B cell (primary cell): ENCODE measurements around the gene CXCL8. TPM values are rescaled to one million over a fixed set of nuclear protein-coding genes. Genes with fewer than 3 reads are reported as not detected.

ENCODE experiments used
- ATAC-seq: fragments of 200-7000 bp; cut with Tn5 transposase; one replicate; pipeline ENCODE4 v1.10.0; 2021; ENCODE audit warnings: low read depth, mild to moderate bottlenecking, moderate number of reproducible peaks, moderate library complexity
- CTCF ChIA-PET: fragments of 350-600 bp; sonication (Branson Sonifier 250); formaldehyde crosslinking; loops from one replicate; lab custom pipeline; 2021; ENCODE audit warnings: antibody characterized with exemption, inconsistent platforms; lab: Charles Lee
- POLR2A ChIA-PET: fragments of 350-600 bp; sonication (Branson Sonifier 250); formaldehyde crosslinking; loops from one replicate; lab custom pipeline; 2021; ENCODE audit warnings: antibody characterized with exemption; lab: Charles Lee
- DNase-seq: peaks from one replicate; pipeline ENCODE4 v3.0.0; 2013
- H2AFZ ChIP-seq: 2 replicates; pipeline ENCODE4 v1.6.1; 2012; ENCODE audit warnings: mild to moderate bottlenecking, low read depth, low read length; ENCODE audit not compliant: insufficient read depth, poor library complexity, severe bottlenecking
- H3K27ac ChIP-seq, 2 donors: 1 replicate in 1 of 2; 2 replicates in 1 of 2; pipeline ENCODE4 v1.5.1; 2012 to 2013; ENCODE audit warnings: low read length in 2 of 2, mild to moderate bottlenecking in 2 of 2, moderate library complexity in 1 of 2
- H3K27me3 ChIP-seq, 4 experiments: fragments of 200-600 bp in 1 of 4; sonication (generic) in 1 of 4; replicated peaks in 1 of 4; 1 replicate in 2 of 4; 2 replicates in 2 of 4; pipeline versions ENCODE4 v1.6.1 to v1.7.0; 2013 to 2016; ENCODE audit warnings: low read length in 3 of 4, mild to moderate bottlenecking in 2 of 4, mixed read lengths in 1 of 4, moderate library complexity in 1 of 4; ENCODE audit not compliant: insufficient read depth in 4 of 4, control insufficient read depth in 3 of 4; ENCODE audit errors: control extremely low read depth in 1 of 4
- H3K36me3 ChIP-seq, 2 experiments: replicated peaks in 1 of 2; 1 replicate in 1 of 2; 2 replicates in 1 of 2; pipeline versions ENCODE4 v1.6.1 to v1.7.1; 2013; ENCODE audit warnings: low read length in 1 of 2; ENCODE audit not compliant: insufficient read depth in 2 of 2, control insufficient read depth in 1 of 2; ENCODE audit errors: control extremely low read depth in 1 of 2, extremely low read depth in 1 of 2
- H3K4me1 ChIP-seq, 2 donors: fragments of 200-600 bp in 1 of 2; sonication (generic) in 1 of 2; 1 replicate in 1 of 2; 2 replicates in 1 of 2; pipeline versions ENCODE4 v1.5.1 to v1.6.1; 2013 to 2017; ENCODE audit warnings: low read length in 2 of 2; ENCODE audit not compliant: control insufficient read depth in 2 of 2, insufficient read depth in 2 of 2
- H3K4me2 ChIP-seq: replicated peaks from 2 replicates; pipeline ENCODE3; 2012; ENCODE audit warnings: mild to moderate bottlenecking, low read depth, low read length; ENCODE audit not compliant: poor library complexity, severe bottlenecking
- H3K4me3 ChIP-seq, 5 experiments: fragments of 200-600 bp in 1 of 5; sonication (generic) in 1 of 5; 1 replicate in 3 of 5; 2 replicates in 2 of 5; pipeline versions ENCODE4 v1.5.1 to v1.7.0; 2011 to 2016; ENCODE audit warnings: low read length in 4 of 5, mild to moderate bottlenecking in 4 of 5, low read depth in 2 of 5, control low read depth in 1 of 5, moderate library complexity in 1 of 5; ENCODE audit not compliant: insufficient read depth in 1 of 5; ENCODE audit errors: control extremely low read depth in 1 of 5, extremely low read depth in 1 of 5
- H3K79me2 ChIP-seq: fragments of 200-600 bp; sonication (generic); one replicate; pipeline ENCODE4 v1.6.0; 2016; ENCODE audit warnings: low read length; ENCODE audit not compliant: control insufficient read depth, insufficient read depth
- H3K9ac ChIP-seq: fragments of 200-600 bp; sonication (generic); 2 replicates; pipeline ENCODE4 v1.6.1; 2017; ENCODE audit warnings: mild to moderate bottlenecking, low read length, moderate library complexity
- H3K9me3 ChIP-seq, 3 donors: one replicate each; pipeline versions ENCODE4 v1.6.1 to v1.7.1; 2013; ENCODE audit warnings: low read length in 2 of 3; ENCODE audit not compliant: control insufficient read depth in 2 of 3, insufficient read depth in 1 of 3; ENCODE audit errors: control extremely low read depth in 1 of 3
- H4K20me1 ChIP-seq: 2 replicates; pipeline ENCODE4 v1.6.0; 2012; ENCODE audit warnings: mild to moderate bottlenecking, low read length; ENCODE audit not compliant: insufficient read depth, control insufficient read depth, poor library complexity, severe bottlenecking
- H3K27ac Mint-ChIP-seq: one replicate; pipeline ENCODE4 v1.8.0; 2021; ENCODE audit warnings: mixed read lengths
- H3K27me3 Mint-ChIP-seq: one replicate; pipeline ENCODE4 v1.8.0; 2021; ENCODE audit warnings: mixed read lengths
- H3K4me1 Mint-ChIP-seq: one replicate; pipeline ENCODE4 v1.8.0; 2021; ENCODE audit warnings: mixed read lengths
- H3K4me3 Mint-ChIP-seq: one replicate; pipeline ENCODE4 v1.8.0; 2021; ENCODE audit warnings: mixed read lengths
- H3K9me3 Mint-ChIP-seq: one replicate; pipeline ENCODE4 v1.8.0; 2022; ENCODE audit warnings: mixed read lengths; ENCODE audit not compliant: insufficient read depth
- CTCF ChIP-seq: fragments of 200-600 bp; IDR thresholded peaks from one replicate; pipeline ENCODE4 v1.8.0; 2022; ENCODE audit warnings: antibody characterized with exemption, mild to moderate bottlenecking
- EZH2 ChIP-seq: IDR thresholded peaks from 2 replicates; pipeline ENCODE4 v1.6.1; 2012; ENCODE audit warnings: borderline replicate concordance, low read depth, mild to moderate bottlenecking, moderate library complexity, low read length; ENCODE audit not compliant: insufficient read depth, poor library complexity, severe bottlenecking
- WGBS: methylation state at CpG from one replicate; pipeline ENCODE4 v1.1.5; 2013; ENCODE audit warnings: missing lambda C conversion rate; ENCODE audit not compliant: insufficient coverage; 5-methylcytosine and 5-hydroxymethylcytosine counted together
- intact Hi-C: fragments of 100-400 bp; cut with micrococcal nuclease; formaldehyde crosslinking; loops from one replicate; pipeline ENCODE4 v1.10.0; 2022
- polyA plus RNA-seq: library from polyadenylated mRNA; depleted of rRNA; stranded (reverse); fragments of >200 nt; gene quantifications from 2 replicates; pipeline ENCODE4 v1.2.3, GENCODE V29; 2012
- total RNA-seq, 2 donors: library from RNA; stranded (reverse); fragments of 120-200 nt in 1 of 2; gene quantifications; 1 replicate in 1 of 2; 2 replicates in 1 of 2; pipeline versions ENCODE4 v1.2.3 to v1.2.4, GENCODE V29; 2013 to 2022

CXCL8 gene
- total and polyA plus RNA-seq, 2 donors (not counting 1 experiment from before 2014, with no cell fraction given), result 0.32 to 7.5 TPM

- no peak overlapping the region for H3K27ac Mint-ChIP-seq
- no CpG with 5 or more reads among the region's 3 CpGs for whole genome bisulfite sequencing
- Histone ChIP-seq H3K27me3 (no peaks in the 10 kb centered on the region), H3K9me3 (no peaks in the 10 kb centered on the region), H3K79me2 (no peaks in the 10 kb centered on the region), H2AFZ (no peak overlapping the region), H3K4me1 (no peaks in the 10 kb centered on the region), H3K4me3 (no peak overlapping the region), H3K4me2 (no peak overlapping the region), H3K36me3 (no peaks in the 10 kb centered on the region), H3K27ac (no peak overlapping the region), H3K9ac (no peak overlapping the region), H4K20me1 (no peaks in the 10 kb centered on the region)
- peaks cover 5% of the 10 kb centered on the region for H3K27me3 Mint-ChIP-seq
- TF ChIP-seq EZH2, result no peak
- no peaks in the 10 kb centered on the region for H3K4me1 Mint-ChIP-seq
- no peak for DNase-seq
- POLR2A ChIA-PET, result no interaction called here
- intact Hi-C loops, result no loop called here
- CTCF ChIA-PET, result interaction anchor here (0.6 kb wide), 1 partner anchor 17 kb away, joined by 5 read pairs; no protein-coding TSS in a partner anchor
- no peak for ATAC-seq
- H3K9me3 Mint-ChIP-seq, result no peaks in the 10 kb centered on the region
- no peak overlapping the region for H3K4me3 Mint-ChIP-seq
Measured at GRCh38 chr4:73743795-73744194, 3.4 kb downstream of the CXCL8 start.

GRCh38 chr4:73744203-73744602 lies 3.8 kb downstream of the CXCL8 start:
- no peak for ATAC-seq
- Histone ChIP-seq H3K4me1 (no peaks in the 10 kb centered on the region), H3K9ac (no peak overlapping the region), H3K9me3 (no peaks in the 10 kb centered on the region), H3K4me3 (no peak overlapping the region), H3K27ac (no peak overlapping the region), H3K4me2 (no peak overlapping the region), H3K27me3 (no peaks in the 10 kb centered on the region), H3K79me2 (no peaks in the 10 kb centered on the region), H3K36me3 (no peaks in the 10 kb centered on the region), H2AFZ (no peak overlapping the region), H4K20me1 (no peaks in the 10 kb centered on the region)
- POLR2A ChIA-PET, result no interaction called here
- Mint-ChIP-seq H3K9me3 (no peaks in the 10 kb centered on the region), H3K4me3 (no peak overlapping the region), H3K27me3 (peaks cover 5% of the 10 kb centered on the region), H3K27ac (no peak overlapping the region), H3K4me1 (no peaks in the 10 kb centered on the region)
- intact Hi-C loops, result no loop called here
- CTCF ChIA-PET, result no interaction called here
- TF ChIP-seq CTCF (no peak), EZH2 (no peak)
- no peak for DNase-seq
- WGBS, result no CpG with 5 or more reads among the region's 5 CpGs
